DND-41 (cell line): ENCODE data around the gene DPH6.

Experiments
- CTCF ChIP-seq: IDR thresholded peaks from 2 replicates; pipeline ENCODE4 v1.5.1; 2012; ENCODE audit warnings: borderline replicate concordance, low read length, moderate library complexity, mild to moderate bottlenecking; ENCODE audit not compliant: poor library complexity, severe bottlenecking; ENCODE audit errors: extremely low read depth
- EZH2 ChIP-seq: IDR thresholded peaks from 3 replicates; pipeline ENCODE4 v1.6.1; 2012; ENCODE audit warnings: borderline replicate concordance, low read depth, mild to moderate bottlenecking, moderate library complexity, low read length, inconsistent platforms; ENCODE audit not compliant: severe bottlenecking

- no peak for TF ChIP-seq CTCF
- no peak for TF ChIP-seq EZH2
These were observed 164.6 kb downstream of the DPH6 start for GRCh38 chr15:35381328-35381727.
